Fibroblast of mammary gland (primary cell): ENCODE measurements around the gene PRKN.

ENCODE experiments used
- DNase-seq: peaks from one replicate; pipeline ENCODE4 v3.0.0-alpha.2; 2010; ENCODE audit warnings: low read depth
- H3K4me3 ChIP-seq: 2 replicates; pipeline ENCODE4 v1.5.1; 2011; ENCODE audit warnings: low read depth, mild to moderate bottlenecking, low read length, moderate library complexity; ENCODE audit not compliant: control insufficient read depth
- TF ChIP-seq, protein P1 (sequence below): conservative IDR thresholded peaks from 2 replicates; pipeline ENCODE4 v1.5.1; 2011; ENCODE audit warnings: low read depth, low read length, inconsistent platforms; ENCODE audit not compliant: control insufficient read depth, insufficient read depth

PRKN gene

DNA sequence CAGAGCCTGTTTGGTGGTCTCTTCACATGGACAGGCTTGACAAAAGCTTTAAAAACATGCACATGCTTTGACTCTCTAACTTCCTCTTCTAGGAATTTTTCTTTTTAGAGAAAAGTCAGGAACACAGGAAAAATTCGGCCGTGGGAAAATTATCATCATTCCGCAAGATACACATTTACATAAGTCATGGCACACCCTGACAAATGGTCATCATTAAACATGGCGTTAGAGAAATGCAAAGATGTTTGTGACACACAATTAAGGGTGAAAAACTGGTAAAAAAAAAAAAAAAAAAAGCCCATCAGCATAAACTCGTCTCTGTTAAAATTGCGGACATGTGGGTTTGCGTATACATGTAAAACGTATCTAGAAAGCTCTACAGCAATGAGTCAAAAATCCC, 1319.5 kb downstream of the PRKN start:
- H3K4me3 ChIP-seq = no peak overlapping the region
- TF ChIP-seq, protein P1, sequence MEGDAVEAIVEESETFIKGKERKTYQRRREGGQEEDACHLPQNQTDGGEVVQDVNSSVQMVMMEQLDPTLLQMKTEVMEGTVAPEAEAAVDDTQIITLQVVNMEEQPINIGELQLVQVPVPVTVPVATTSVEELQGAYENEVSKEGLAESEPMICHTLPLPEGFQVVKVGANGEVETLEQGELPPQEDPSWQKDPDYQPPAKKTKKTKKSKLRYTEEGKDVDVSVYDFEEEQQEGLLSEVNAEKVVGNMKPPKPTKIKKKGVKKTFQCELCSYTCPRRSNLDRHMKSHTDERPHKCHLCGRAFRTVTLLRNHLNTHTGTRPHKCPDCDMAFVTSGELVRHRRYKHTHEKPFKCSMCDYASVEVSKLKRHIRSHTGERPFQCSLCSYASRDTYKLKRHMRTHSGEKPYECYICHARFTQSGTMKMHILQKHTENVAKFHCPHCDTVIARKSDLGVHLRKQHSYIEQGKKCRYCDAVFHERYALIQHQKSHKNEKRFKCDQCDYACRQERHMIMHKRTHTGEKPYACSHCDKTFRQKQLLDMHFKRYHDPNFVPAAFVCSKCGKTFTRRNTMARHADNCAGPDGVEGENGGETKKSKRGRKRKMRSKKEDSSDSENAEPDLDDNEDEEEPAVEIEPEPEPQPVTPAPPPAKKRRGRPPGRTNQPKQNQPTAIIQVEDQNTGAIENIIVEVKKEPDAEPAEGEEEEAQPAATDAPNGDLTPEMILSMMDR = no peak
- DNase-seq = no peak

DNA sequence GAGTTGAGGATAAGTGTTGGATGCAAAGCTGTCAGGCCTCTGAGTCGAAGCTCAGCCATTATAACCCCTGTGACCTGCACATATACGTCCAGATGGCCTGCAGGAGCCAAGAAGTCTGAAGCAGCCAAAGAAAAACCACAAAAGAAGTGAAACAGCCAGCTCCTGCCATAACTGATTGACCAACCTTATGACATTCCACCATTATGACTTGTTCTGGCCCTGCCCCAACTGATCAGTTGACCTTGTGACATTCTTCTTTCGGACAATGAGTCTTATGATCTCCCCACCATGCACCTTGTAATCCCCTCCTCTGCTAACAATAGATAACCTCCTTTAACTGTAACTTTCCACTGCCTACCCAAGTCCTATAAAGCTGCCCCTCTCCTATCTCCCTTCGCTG, 1320.0 kb downstream of the PRKN start:
- no peak overlapping the region for H3K4me3 ChIP-seq
- TF ChIP-seq, protein P1 = no peak
- peak; percentile 94 for DNase-seq

DNA sequence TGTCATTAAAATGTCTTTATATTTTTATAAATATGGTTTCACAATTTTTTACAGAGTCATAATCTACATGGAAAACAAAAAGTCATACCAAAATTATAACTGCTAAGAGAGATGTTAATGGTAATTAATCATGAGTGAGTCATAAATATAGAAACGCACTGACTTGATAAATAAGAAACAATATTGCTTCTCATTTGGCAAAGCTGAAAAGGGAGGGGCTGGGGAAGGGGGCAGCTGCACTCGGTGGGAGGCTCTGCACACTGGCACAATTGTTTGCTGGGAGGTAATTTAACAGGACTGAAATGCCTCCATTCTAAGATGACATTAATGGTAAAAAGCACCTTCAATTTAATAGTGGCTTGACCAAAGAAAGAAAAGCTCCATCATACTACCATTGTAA, 1320.5 kb downstream of the PRKN start:
- no peak overlapping the region for H3K4me3 ChIP-seq
- DNase-seq = peak; percentile 42
- TF ChIP-seq, protein P1 = no peak

DNA sequence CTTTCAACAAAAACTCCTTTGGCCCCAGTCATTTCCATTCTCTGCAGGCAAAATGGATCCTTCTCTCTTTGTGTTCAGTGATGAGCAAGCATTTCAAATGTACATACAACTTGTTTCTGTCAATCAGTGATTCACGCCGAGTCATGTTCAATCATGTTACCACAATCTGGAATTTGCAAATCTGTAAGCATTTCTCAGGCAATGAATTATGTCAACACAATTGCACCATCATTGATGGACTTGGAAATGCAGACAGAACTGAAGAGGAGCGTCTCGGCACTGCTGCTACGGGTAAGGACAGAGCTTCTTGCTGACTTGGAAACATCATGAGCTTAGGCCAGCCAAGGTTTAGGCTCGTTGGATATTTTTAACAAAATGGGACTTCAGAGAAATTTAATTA, 1320.9 kb downstream of the PRKN start:
- DNase-seq = peak; percentile 100
- H3K4me3 ChIP-seq = no peak overlapping the region
- TF ChIP-seq, protein P1 = no peak

DNA sequence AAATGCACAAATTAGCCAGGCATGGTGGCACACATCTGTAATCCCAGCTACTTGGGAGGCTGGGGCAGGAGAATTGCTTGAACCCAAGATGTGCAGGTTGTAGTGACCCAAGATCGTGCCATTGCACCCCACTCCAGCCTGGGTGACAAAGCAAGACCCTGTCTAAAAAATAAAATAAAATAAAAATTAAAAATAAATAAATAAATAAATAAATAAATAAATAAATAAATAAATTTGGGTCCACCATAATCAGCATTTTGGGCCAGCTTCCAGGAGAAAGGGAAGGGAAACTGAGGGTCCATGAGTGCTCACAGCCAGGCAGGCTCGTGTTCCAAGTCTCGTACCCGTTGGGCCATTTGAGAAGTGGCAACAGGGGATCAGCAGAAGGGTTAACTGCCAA, 1322.1 kb downstream of the PRKN start:
- TF ChIP-seq, protein P1 = no peak
- no peak overlapping the region for H3K4me3 ChIP-seq
- DNase-seq = no peak

DNA sequence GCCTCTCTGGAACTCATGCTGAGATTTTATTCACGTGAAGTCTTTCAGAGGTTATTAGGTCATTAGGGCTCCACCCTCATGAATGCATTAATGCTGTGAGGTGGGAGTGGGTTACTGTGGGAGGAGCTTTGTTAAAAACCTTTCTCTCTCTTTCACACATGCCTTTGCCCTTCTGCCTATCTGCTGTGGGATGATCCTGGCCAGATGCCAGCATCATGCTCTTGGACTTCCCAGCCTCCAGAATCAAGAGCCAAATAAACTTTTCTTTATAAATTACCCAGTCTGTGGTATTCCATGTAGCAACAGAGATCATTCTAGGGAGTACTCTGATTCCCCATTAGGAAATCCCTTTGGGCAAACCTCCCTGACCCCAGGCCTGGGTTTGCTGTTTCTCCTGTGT, 1323.8 kb downstream of the PRKN start:
- TF ChIP-seq, protein P1 = no peak
- no peak overlapping the region for H3K4me3 ChIP-seq
- peak; percentile 11 for DNase-seq
